Right ventricle myocardium inferior (tissue), 1 donor: ENCODE data around the gene NAT10. TPM values are rescaled to one million over a fixed set of nuclear protein-coding genes. Genes with fewer than 3 reads are reported as not detected.
"Not testable (repeated sequence)": the region's sequence is repeated elsewhere in the genome, so short reads cannot be mapped to it uniquely, and the experiment has no call there.

Experiments used
- ATAC-seq: fragments of 200-7000 bp; cut with Tn5 transposase; one replicate; pipeline ENCODE4 v1.9.1; 2020; ENCODE audit warnings: mild to moderate bottlenecking, moderate library complexity
- DNase-seq: peaks from one replicate; pipeline ENCODE4 v3.0.0; 2021; ENCODE audit errors: missing footprints
- intact Hi-C: fragments of 100-400 bp; cut with DNase I; formaldehyde crosslinking; loops from one replicate; pipeline ENCODE4 v1.11.0; 2022
- long read RNA-seq: library from polyadenylated mRNA; unstranded; transcript quantifications from one replicate; pipeline ENCODE4 v2.0.0, GENCODE V29; 2021
- total RNA-seq: library from RNA; stranded (reverse); fragmentation: NEBNext Ultra II Directional; extraction: Animal tissue kit (Norgen Biotek cat#: 25700); gene quantifications from one replicate; pipeline ENCODE4 v1.2.1, GENCODE V29; 2021
- donor health status: DM: no; HTN: yes; CAD: no; lungs with severe emphysema.

Gene NAT10
- total RNA-seq: 22.8 TPM
- long read RNA-seq, full-length matches to known transcripts: 2 of 5 reads
- long read RNA-seq, partial matches to known transcripts: 1 of 5 reads
- long read RNA-seq, other reads (novel, unspliced or antisense): 2 of 5 reads

DNA sequence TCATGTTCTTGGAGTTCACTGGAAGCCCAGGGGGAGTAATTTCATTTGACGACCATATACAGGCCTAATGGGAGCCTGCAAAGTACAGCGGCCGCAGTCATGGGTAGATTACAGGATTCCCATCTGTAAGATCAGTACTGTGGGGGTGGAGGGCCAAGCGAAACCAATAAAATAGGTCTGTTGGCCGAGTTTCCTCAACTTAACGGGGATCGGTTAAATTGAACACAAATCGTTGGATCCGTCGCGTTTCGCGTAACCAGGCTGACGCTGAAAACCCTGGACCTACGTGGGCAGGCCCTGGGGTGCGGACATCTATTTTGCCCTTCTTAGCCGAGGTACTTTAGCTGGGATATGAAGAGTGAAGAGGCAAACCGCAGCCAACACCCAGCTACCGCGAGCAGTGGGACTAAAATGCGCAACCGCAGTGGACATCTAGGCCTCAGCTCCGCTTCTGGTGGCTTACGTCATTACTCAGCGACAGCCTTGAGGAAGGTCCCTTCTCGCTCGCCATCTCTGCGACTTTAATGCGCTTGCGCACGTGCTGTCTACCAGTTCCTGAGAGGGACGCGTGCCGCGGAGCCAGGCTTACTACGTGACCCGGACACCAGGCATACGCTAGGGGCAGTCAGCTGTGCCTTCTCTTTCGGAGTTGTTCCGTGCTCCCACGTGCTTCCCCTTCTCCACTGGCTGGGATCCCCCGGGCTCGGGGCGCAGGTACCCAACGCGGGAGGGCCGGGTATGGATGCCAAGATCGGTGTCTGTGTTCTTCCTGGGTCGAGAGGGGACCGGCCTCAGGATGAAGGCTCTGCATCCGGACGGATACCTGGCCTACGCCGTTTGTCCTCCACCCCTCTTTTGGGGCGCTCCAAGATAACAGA is at the start of gene NAT10:
Gene NAT10 (plus strand): TSS at position 551 of the 878 bp plus-strand sequence. CDS start 2,597 bp downstream, outside the sequence.
- intact Hi-C loops: loop anchor here (1.0 to 2.0 kb wide), 3 partner anchors 54 to 253 kb away; partner anchors contain the start of genes ABTB2 and CAPRIN1
- peak; percentile 98 for ATAC-seq
- peak; percentile 98 for DNase-seq

DNA sequence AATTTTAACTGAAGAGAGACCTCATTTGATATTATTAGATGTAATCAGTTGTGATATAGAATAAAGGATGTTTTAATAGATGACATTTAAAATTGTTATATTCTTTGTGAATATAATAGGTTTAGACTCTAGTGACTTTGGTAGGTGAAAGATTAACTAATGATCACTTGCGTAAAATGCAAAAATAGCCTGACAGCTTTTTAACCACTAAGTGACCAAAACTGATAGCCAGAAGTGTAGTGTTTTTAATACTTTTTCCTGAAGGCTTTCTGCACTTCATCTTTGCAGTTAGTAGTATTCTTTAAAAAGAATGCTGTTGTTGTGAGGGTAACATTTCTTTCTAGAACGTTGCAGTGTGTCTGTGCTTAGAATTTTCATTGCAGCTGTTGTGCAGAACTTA is 48.8 kb upstream of the NAT10 start:
- no peak for ATAC-seq
- no peak for DNase-seq
- intact Hi-C loops: no loop called here

DNA sequence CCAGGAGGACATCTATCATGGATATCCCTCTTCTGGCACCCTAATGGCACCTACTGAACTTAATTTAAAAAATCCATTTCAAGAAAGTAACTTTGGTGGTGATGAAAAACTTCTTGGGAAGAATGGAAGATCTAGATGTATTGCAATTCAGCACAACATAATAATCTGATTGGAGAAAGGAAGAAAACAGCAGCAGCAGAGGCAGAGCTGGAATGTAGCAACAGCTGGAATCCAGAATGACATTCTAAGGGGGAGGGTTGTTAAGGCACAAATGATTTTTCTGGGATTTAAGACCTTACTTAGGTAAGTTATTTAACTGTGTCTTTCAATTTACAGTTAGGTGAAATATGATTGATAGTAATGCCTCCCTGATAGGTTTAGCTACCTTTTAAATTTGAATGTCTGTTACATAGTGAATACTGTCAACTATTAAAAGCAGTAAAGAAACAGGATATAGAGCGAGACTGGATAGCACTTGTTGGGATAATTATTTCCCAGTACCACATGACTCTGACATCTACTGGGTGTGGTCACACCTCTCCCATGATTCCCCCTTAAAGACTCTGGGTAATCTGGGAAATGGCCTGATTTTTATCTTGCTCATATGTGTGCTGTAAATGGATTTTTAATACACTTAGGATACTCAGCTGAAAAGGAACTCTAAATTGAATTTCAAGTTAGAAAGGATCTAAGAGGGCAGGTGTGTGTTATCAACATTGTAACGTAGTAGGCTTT is 42.2 kb upstream of the NAT10 start:
- intact Hi-C loops: no loop called here

DNA sequence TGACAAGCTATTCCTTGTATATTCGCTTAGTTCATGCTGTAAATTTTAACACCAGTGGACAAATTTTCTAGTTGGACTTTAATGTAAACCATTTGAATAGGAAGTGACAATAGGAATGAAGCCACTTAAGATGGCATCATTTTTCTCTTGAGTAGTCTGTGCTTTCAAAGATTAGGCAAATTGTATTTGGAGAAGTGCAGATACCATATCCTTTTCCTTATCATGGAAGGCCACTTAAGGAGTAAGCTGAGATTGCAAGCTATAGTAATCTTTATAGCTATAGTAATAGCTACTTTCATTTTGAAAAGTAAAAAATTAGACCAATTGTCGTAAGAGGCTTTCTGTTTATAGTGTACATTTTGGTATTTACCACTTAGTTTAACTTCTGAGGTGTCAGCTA is 41.1 kb upstream of the NAT10 start:
- no peak for ATAC-seq
- intact Hi-C loops: no loop called here

More for the DNA sequence above, 42.2 kb upstream of the NAT10 start:
- ATAC-seq (no peak), DNase-seq (no peak)

GRCh38 chr11:34065505-34066203 is 39.8 kb upstream of the NAT10 start:
- DNase-seq (no peak), ATAC-seq (no peak)
- intact Hi-C loops: no loop called here

More for the DNA sequence above, 41.1 kb upstream of the NAT10 start:
- DNase-seq: no peak

GRCh38 chr11:34066766-34067165 is 38.7 kb upstream of the NAT10 start:
- DNase-seq, intact Hi-C loops, ATAC-seq: not testable (repeated sequence)

GRCh38 chr11:34067383-34068065 is 37.9 kb upstream of the NAT10 start:
- ATAC-seq (no peak), DNase-seq (no peak)
- intact Hi-C loops: no loop called here

DNA sequence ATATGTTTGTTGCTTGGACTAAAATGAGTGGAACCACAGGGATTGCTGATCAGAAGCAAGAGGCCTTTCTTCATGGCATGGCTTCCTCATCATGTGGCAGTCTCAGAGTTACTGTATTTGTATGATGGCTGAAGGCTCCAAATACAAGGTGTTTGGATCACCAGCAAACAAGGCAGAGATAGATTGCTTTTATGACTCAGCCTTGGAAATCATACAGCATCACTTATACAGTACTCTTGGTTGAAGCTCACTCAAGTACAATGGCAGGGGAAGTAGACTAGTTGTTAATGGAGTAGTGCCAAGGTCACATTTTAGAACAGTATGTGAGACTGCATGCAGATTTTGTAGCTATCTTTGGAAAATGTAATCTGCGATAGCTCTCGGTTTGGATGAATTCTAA is 37.3 kb upstream of the NAT10 start:
- peak; percentile 88 for ATAC-seq
- intact Hi-C loops: no loop called here
- no peak for DNase-seq

DNA sequence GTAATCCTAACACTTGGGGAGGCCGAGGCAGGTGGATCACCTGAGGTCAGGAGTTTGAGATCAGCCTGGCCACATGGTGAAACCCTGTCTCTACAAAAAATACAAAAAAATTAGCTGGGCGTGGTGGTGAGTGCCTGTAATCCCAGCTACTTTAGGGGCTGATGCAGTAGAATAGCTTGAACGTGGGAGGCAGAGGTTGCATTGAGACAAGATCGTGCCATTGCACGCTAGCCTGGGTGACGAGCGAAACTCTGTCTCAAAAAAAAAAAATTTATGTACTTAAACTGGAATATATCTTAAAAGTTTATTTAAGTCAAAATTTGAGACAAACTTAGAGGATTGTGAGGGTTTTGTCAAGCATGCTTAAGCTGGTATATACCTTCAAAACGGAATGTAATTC is 34.1 kb upstream of the NAT10 start:
- DNase-seq, ATAC-seq, intact Hi-C loops: not testable (repeated sequence)

GRCh38 chr11:34072041-34072440 is 33.4 kb upstream of the NAT10 start:
- intact Hi-C loops: no loop called here
- DNase-seq (no peak), ATAC-seq (no peak)

- intact Hi-C loops: no loop called here
- no peak for ATAC-seq
- DNase-seq: no peak
These were observed 32.6 kb upstream of the NAT10 start for GRCh38 chr11:34072832-34073231.

- intact Hi-C loops: no loop called here
- ATAC-seq: no peak
- no peak for DNase-seq
These were observed 31.0 kb upstream of the NAT10 start for GRCh38 chr11:34074391-34074790.

DNA sequence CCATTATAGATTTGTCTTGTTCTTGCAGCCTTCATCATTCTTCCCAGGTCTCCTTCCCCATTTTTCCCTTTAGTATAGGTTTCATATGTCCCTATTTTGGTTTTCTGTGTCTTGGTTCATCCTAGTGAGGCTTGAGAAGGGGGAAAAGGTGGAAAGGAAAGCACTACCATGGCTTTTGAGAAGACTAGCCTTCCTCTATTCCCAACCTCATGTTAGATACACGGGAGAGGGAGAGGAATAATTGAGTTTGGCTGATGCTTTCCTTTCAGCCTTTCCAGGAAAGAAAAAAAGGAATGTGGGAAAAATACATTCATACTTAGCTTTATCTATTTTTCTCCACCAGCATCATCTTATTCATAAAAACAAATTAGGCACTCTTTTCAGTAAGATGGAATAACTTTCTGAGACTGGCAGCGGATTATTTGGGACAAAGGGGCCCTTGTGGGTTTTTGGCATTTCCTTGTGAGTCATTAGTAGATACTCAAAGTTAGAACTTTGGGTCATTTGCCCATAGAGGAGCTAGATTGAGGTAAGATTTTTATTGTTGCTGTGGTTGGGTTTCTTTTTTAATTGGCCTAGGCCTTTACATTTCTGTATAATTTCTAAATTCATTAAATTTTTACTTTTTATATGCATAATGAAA is 30.1 kb upstream of the NAT10 start:
- intact Hi-C loops: no loop called here
- no peak for ATAC-seq
- DNase-seq: no peak

DNA sequence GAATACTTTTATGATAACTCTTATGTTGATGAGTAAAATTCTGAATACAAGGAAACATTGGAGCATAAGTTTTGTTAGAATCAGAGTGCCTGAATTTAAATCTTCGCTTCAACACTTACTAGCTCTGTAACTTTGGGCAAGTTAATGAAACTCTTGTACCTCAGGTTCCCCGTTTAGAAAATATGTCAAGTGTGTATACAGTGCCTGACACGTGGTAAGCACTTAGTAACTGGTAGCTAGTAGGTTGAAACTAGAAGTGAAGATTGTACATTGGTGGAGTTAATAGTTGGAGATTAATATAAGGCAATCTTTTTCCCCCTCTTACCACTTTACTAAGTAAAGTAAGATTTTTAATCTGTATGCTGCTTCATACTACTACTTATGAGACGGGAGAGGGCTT is 24.8 kb upstream of the NAT10 start:
- intact Hi-C loops: no loop called here
- no peak for DNase-seq
- no peak for ATAC-seq

DNA sequence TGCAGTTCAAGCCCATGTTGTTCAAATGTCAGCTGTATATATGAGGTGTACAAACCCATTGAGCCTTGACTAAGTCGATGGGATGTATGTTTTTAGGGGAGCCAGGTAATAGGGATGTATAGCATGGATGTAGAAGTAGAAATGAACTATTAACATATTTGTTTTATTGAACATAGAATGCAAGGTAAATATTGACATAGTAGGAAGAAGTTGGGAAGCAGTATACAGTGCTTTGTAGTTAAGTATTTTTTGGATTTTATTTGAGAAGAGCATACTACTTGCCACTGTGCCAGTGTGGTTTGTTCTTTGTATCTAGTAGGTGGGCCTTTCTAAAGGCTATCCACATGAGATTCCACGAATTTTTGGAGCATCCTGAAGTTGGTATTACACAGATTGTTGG is 20.8 kb upstream of the NAT10 start:
- DNase-seq: no peak
- ATAC-seq: no peak
- intact Hi-C loops: no loop called here

- ATAC-seq: no peak
- DNase-seq: no peak
- intact Hi-C loops: no loop called here
These were observed 18.7 kb upstream of the NAT10 start for GRCh38 chr11:34086554-34087283.

DNA sequence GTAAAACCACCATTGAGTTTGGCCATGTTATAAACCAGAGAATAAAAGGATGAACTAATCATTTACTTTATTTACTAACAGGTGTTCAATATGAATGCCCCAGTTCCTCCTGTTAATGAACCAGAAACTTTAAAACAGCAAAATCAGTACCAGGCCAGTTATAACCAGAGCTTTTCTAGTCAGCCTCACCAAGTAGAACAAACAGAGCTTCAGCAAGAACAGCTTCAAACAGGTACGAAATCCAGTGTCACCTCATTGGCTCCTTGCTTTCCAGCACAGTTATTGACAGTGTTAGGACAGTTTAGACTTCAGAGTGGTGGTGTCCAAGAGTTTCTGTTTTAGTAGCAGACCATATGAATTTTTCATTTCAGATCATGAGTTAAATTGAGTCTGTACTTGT is 13.6 kb upstream of the NAT10 start:
- no peak for DNase-seq
- no peak for ATAC-seq
- intact Hi-C loops: no loop called here
